Nephron (organoid): ENCODE data around the gene FRRS1.

Source experiments
- H3K27ac Mint-ChIP-seq, 3 experiments: 2 replicates each; pipeline ENCODE4 v1.8.0; 2020; ENCODE audit warnings: mixed read lengths in 3 of 3, mild to moderate bottlenecking in 2 of 3, moderate library complexity in 1 of 3
- H3K27me3 Mint-ChIP-seq: 2 replicates; pipeline ENCODE4 v1.8.0; 2021; ENCODE audit warnings: low read depth, mild to moderate bottlenecking, moderate library complexity, mixed read lengths
- H3K36me3 Mint-ChIP-seq: 2 replicates; pipeline ENCODE4 v1.8.0; 2020; ENCODE audit warnings: low read depth, mixed read lengths
- H3K4me1 Mint-ChIP-seq: 2 replicates; pipeline ENCODE4 v1.8.0; 2020; ENCODE audit warnings: mixed read lengths
- H3K4me3 Mint-ChIP-seq, 3 experiments: 2 replicates each; pipeline ENCODE4 v1.8.0; 2020; ENCODE audit warnings: mild to moderate bottlenecking in 3 of 3, mixed read lengths in 3 of 3, moderate library complexity in 2 of 3
- H3K9me3 Mint-ChIP-seq: 2 replicates; pipeline ENCODE4 v1.8.0; 2020; ENCODE audit warnings: mixed read lengths
- CTCF ChIP-seq, 3 experiments: fragments of 200-600 bp; sonication (generic); IDR thresholded peaks; one replicate each; pipeline ENCODE4 v1.5.0; 2021; ENCODE audit warnings: antibody characterized with exemption in 3 of 3; ENCODE audit not compliant: unreplicated experiment in 3 of 3

The FRRS1 gene

GRCh38 chr1:99738858-99739465 lies 27.5 kb downstream of the FRRS1 start:
- Mint-ChIP-seq H3K9me3 (no peaks in the 10 kb centered on the region), H3K27ac (no peak overlapping the region), H3K36me3 (peaks cover 2% of the 10 kb centered on the region), H3K4me3 (no peak overlapping the region), H3K4me1 (no peaks in the 10 kb centered on the region), H3K27me3 (no peaks in the 10 kb centered on the region)
- TF ChIP-seq CTCF (IDR thresholded peaks at IDR 0.05; ENCODE audit: unreplicated experiment in 3 of 3) = no peak

GRCh38 chr1:99737016-99737415 lies 29.4 kb downstream of the FRRS1 start:
- Mint-ChIP-seq H3K36me3 (no peaks in the 10 kb centered on the region), H3K27ac (no peak overlapping the region), H3K4me3 (no peak overlapping the region), H3K27me3 (no peaks in the 10 kb centered on the region), H3K9me3 (no peaks in the 10 kb centered on the region), H3K4me1 (no peaks in the 10 kb centered on the region)
- TF ChIP-seq CTCF (IDR thresholded peaks at IDR 0.05; ENCODE audit: unreplicated experiment in 3 of 3) = peak in 2 of 3 experiments; percentile 24 to 49

GRCh38 chr1:99735852-99736251 lies 30.6 kb downstream of the FRRS1 start:
- TF ChIP-seq CTCF (IDR thresholded peaks at IDR 0.05; ENCODE audit: unreplicated experiment in 3 of 3) = no peak
- H3K9me3 Mint-ChIP-seq = no peaks in the 10 kb centered on the region

DNA sequence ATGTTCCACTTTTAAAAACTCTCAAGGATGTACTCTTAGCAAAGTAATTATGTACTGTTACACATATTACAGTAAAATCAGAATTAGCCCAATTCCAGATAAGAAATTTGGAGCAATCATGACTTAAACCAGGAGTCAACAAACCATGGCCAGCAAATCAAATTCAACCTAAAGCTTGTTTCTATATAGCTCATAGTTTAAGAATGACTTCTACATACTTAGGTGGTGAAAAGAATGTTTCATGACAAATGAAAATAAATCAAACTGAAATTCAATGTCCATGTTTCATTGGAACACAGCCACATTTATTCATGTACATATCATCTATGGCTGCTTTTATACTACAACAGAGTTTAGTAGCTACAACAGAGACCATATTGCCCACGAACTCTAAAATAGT lies 35.1 kb downstream of the FRRS1 start:
- H3K27ac Mint-ChIP-seq = no peak overlapping the region
- H3K4me1 Mint-ChIP-seq = no peaks in the 10 kb centered on the region
- no peaks in the 10 kb centered on the region for H3K36me3 Mint-ChIP-seq
- no peaks in the 10 kb centered on the region for H3K9me3 Mint-ChIP-seq
- H3K4me3 Mint-ChIP-seq = no peak overlapping the region
- TF ChIP-seq CTCF (IDR thresholded peaks at IDR 0.05; ENCODE audit: unreplicated experiment in 3 of 3) = no peak
- no peaks in the 10 kb centered on the region for H3K27me3 Mint-ChIP-seq

More at GRCh38 chr1:99735852-99736251, 30.6 kb downstream of the FRRS1 start:
- H3K27me3 Mint-ChIP-seq = no peaks in the 10 kb centered on the region
- no peaks in the 10 kb centered on the region for H3K4me1 Mint-ChIP-seq
- H3K36me3 Mint-ChIP-seq = no peaks in the 10 kb centered on the region
- H3K27ac Mint-ChIP-seq = no peak overlapping the region
- H3K4me3 Mint-ChIP-seq = no peak overlapping the region

DNA sequence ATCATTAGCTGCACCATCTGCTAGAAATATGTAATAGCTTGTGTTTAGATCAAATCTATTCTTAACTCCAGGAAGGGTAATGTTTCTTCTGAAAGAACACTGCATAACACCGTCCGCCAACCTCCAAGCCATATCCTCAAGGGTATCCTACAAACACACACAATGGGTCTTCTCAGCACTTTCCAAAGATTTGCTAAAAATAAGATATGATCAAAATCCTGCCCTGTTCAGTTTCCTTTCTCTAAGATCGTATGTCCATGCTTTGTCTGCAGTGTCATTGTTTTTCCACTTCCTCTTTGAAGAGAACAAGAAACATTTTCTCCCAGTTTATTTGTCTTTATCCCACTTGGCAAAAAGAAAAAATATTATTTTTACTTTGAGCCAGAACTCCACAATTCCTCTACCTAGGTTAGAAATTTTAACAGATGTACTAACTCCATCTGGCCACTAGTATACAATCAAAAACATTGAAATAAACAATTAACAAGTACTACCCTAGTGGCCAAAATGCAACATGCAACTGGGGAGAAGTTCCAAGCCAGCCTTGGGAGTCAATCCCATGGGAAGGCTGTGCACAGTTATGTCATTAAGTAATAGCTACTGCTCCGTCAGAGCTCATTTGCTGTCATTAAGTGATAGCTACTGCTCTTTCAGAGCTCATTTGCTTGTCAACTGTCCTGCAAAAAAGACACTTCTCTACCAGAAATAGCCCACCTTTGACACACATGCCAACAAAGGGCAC lies 37.8 kb downstream of the FRRS1 start:
- Mint-ChIP-seq H3K4me1 (no peaks in the 10 kb centered on the region), H3K9me3 (no peaks in the 10 kb centered on the region), H3K36me3 (no peaks in the 10 kb centered on the region), H3K27me3 (no peaks in the 10 kb centered on the region), H3K27ac (no peak overlapping the region), H3K4me3 (no peak overlapping the region)
- TF ChIP-seq CTCF (IDR thresholded peaks at IDR 0.05; ENCODE audit: unreplicated experiment in 3 of 3) = peak; percentile 26 to 44 (median 30)
